GM21390 (cell line): Measurements from ENCODE around the gene UBR2.
"Not testable (repeated sequence)": the region's sequence is repeated elsewhere in the genome, so short reads cannot be mapped to it uniquely, and the experiment has no call there.

Experiments
- ATAC-seq: cut with Tn5 transposase; IDR thresholded peaks from one replicate; pipeline ENCODE4 v1.9.1; 2021; ENCODE audit not compliant: unreplicated experiment

Gene UBR2

DNA sequence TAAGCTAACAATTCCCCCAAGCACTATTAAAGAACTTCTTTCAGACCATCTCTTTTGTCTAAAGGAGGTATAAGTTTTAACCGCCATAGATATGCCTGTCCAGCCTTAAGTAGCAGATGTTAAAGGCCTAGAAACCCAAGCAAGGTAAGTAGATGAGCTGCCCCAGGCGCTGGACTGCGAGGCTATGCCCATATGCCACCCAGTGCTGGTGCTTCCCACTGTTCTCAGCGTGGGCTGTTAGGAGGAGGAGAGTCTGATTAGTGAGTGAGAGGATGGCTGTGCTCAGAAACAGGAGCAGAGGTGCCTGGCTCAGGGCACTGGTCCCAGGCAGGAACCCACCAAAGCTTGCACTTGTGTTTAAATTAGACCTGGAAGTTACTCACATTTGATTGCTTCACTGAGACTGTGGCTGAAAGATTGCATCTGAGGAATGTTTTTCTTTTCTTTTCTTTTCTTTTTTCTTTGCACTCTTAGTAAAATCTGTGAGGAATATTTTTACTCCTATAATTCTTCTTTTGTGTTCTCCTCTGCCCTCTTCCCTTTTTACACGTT lies 126.4 kb downstream of the UBR2 start:
- ATAC-seq, result no peak

DNA sequence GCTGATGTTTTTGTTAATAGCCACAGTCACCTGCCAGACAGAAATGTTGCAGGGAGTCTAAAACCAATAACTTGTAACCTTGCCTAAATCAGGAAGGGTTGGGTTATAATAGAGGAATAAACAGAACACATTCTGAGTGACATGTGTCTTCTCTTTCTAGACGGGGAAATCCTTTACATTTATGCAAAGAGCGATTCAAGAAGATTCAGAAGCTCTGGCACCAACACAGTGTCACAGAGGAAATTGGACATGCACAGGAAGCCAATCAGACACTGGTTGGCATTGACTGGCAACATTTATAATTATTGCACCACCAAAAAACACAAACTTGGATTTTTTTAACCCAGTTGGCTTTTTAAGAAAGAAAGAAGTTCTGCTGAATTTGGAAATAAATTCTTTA lies 127.0 kb downstream of the UBR2 start:
- ATAC-seq, result no peak

DNA sequence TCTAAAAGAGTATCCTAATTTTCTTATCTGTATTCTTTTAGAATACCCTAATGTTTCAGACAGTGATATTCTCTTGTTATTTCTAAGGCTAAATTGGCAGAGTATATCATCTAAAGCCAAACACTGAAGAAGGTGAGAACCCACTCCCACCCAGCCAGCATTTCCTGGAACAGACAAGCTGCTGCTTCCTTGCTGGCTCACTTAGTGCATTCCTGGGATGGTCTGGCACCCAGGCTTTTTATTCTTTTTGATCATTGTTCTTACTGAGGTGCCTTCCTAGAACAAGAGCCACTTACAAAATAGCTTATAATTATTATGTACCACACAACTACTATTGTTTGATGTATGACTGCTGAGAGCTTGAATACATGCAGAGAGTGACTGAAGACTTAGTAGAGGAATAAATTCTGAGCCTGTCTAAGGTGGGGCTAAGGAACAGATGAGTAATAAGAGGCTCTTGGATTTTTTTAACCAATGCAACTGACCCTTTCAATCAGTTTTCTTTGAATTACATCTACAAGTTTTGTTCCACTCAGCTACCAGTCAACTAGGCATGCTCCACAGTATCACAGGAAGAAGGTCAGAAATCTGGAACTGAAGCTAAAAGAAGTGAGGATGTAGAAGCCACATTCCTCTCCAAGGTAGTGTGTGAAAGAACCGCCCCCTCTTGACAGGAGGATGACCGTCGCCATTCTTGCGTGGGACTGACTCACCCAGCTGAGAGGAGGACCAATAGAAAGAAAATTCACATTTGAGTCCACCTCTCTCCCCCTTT lies 128.5 kb downstream of the UBR2 start:
- ATAC-seq, result no peak

DNA sequence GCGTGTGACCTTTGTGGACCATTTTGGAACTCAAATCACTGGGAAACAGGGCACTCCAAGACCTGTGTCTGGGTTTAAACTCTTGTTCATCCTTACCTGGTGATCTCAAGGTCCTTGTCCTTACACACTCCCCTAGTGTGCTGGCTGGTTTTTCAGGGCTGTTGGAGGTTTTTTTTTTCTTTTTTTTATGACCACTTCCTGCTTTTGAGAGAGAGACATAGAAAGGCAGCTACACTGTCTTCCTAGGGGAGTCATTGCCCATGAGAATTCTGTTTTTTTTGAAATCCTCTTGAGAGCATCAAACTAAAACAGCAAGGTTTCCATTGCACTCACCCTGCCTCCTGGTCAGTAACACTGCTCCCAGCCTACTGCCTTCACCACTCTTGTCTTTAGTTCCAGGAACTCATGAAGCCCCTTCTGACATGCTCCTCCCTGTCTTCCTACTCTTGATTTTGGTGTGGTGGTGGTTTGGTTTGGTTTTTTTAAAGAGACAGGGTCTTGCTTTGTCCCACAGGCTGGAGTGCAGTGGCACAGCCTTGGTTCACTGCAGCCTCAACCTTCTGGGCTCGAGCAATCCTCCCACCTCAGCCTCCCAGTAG lies 130.0 kb downstream of the UBR2 start:
- no peak for ATAC-seq

DNA sequence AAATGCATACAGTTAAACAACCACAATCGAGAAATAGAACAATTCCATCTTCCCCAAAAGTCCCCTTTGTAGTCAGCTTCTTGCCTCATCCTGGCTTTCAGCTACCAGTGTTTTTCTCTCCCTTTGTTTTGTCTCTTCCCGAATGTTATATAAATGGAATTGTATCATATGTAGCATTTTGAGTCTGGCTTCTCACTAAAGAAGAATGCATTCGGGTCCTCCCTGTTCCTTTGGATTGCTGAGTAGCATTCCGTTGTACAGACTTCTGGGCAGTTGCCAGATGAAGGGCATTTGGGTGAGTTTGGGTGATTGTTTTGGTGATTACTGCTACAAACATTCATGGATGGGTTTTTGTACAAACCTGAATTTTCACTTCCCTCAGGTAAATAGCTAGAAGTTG lies 130.8 kb downstream of the UBR2 start:
- no peak for ATAC-seq

DNA sequence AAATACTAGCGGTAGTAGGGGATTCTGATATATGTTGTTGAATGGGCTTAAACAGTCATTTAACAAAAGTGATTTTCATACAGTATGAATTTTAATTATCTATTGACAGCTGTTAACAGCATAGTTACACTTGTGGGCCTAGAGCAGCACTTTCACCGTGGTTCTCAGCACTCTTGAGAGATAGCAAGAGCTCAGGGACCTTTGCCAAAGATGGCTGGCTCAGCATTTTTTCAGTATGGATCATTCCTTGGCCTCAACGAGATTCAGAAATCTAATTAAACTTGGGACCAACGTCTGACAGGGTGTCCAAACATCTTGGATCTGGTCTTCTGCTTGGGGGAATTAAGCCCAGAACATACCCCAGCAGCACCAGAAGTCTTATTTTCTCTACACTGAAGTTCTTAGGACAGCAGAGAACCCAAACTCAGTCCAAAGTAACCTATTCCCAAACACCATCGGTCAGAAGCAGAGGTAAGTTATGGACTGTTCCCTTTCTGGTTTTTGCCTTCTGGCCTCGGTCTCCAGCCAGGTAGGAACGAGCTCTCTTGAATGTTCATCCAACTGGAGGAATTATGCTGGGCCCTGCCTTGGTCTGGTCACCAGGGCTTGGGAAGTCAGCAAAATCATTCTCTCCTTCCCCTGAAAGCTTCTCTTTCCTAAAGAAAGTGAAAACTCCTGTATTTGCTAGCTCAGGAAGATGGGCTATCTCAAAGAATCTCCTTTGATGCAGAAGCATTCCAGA lies 132.9 kb downstream of the UBR2 start:
- ATAC-seq, result no peak

DNA sequence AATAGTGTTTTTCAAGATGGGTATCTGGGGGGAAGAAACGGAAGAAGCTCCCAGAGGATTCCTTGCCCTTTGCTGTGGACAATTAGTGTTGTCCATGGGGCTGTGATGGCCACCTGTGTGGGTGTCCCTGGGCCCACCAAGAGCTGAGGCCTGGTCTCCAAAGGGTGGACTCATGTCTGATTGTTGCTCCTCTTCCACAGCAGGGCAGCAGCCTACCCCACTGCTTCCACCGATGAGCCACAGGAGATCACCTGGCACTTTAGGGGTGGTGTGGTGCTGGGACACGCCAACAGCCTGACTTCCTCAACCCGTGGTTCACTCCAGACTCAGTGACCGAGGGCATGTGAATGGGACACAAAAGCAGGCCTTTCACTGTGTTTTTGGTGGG lies 133.4 kb downstream of the UBR2 start:
- ATAC-seq, result no peak

DNA sequence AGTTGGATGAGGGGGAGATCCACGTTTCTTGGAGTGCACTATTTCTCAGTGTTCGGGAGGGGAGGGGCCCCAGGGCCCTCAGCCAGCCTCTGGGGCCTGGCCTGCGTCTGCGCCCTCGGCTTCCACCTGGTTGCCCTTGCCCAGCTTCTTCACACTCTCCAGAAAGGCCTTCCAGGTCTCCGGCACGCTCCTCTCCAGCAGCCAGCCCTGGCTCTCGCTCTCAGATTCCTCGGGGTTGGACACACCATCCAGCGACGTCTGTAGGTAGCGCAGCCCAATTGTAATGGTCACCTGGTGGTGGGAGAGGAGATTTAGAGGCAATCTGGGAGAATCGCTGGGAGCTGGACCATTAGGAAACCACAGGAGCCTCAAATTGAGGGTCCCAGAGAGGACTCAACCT lies 134.4 kb downstream of the UBR2 start:
- ATAC-seq, result no peak

DNA sequence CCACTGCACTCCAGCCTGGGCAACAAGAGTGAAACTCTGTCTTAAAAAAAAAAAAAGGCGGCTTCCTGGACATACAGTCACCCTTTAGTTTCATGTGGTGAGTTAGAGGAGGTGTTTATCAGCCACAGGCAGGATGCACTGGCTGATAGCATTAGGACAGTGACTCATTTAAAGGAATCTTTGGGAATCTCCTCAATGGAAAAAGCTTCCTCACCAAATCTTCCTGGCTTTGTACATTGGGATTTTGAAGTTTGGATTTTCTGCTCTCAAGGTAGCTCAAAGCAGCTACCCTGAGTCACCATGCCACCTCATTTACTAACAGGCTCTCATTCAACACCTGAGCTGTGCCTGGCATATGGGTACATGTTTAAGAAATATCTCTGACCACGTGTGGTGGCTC lies 138.4 kb downstream of the UBR2 start:
- ATAC-seq, result no peak

DNA sequence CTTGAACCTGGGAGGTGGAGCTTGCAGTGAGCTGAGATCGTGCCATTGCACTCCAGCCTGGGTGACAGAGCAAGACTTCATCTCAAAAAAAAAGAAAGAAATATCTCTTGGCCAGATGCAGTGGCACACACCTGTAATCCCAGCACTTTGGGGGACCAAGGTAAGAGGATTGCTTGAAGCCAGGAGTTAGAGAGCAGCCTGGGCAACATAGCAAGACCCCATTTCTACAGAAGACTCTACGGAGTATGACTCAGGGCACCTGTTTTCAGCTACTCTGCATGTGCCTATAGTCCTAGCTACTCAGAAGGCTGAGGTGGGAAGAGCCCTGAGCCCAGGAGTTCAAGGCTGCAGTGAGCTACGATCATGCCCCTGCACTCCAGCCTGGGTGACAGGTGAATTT lies 139.0 kb downstream of the UBR2 start:
- ATAC-seq, result not testable (repeated sequence)

DNA sequence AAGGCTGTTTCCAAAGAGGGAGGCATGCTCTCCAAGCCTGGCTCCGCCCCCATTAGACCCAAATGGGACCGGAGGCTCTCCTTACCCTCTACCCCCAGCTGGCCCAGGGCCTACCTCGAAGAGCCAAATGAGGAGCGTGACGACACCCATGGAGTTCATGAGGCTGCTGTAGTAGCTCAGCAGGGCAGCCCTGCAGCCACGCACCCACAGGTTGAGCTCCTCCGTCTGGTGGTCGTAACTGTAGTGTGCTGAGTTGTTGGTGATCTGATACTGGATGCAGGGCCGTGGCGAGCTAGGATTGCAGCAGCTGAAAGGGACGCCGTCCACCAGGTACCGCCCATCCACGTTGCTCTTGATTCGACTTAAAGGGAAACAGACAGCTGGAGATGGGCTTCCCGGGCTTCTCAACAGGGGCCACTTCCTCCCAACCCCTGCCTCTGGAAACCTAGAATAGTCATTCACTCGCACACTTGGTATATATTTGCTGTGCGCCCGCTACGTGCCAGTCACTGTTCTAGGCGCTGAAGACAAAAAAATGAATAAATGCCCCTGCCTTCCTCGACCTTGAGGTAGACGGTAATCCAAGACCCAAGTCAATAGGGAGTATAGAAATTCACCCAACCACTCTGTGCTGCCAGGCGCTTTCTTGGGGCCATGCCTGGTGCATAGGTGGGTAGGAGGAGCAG lies 140.6 kb downstream of the UBR2 start:
- ATAC-seq, result no peak

DNA sequence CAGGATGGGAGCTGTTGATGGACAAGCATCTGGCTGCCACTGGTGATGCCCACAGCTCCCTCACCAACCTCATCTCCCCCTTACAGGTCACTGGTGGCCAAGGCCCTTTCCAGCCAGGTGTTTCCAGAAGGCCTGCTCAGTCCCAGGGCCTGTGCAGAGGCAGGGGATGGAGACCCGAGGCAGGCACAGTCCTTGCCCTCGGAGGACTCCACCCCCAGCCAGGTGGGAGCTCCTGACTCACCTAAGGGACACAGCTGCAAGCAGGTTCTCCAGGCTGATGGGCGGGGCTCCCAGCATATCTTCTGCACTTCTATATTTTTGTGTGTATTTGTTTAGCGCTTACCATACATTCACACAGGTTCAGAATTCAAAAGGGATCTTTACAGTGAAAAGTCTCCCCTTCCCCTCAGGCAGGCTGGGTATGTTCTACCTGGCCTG lies 141.1 kb downstream of the UBR2 start:
- no peak for ATAC-seq

DNA sequence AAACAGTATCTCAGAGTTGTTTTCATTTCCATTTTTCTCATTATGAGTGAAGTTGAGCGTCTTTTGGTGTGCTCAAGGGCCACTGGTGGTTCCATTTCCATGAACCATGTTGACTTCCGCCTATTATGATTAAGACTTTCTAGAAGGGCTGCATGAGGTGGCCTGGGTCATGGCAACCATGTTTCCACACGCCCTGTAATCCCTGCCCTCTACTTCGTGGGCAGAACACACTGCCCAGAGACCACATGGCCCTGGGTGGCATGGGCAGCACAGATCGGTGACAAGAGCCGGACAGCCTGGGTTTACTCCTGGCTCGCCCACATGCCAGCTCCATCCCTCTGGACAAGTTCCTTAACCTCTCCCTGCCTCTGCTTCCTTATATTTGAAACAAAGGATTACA lies 143.8 kb downstream of the UBR2 start:
- no peak for ATAC-seq

DNA sequence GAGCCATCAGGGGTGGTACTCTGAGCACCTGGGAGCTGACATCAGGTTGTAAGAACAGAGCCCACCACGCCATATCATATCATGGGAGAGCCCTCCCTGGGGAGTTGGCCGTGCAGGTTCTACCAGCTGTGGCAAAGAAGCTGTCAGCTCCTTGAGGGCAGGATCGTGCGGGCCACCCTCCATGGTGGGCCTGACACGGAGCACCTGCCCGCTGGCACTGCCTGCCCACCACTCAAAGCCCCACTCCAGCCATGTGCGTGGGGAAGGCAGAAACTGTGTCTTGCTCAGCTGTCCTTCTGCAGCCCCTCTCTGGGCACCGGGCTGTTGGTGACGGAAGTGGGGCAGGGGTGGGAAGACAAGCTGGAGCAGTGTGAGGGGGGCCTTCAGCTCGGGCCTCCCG lies 144.3 kb downstream of the UBR2 start:
- no peak for ATAC-seq

DNA sequence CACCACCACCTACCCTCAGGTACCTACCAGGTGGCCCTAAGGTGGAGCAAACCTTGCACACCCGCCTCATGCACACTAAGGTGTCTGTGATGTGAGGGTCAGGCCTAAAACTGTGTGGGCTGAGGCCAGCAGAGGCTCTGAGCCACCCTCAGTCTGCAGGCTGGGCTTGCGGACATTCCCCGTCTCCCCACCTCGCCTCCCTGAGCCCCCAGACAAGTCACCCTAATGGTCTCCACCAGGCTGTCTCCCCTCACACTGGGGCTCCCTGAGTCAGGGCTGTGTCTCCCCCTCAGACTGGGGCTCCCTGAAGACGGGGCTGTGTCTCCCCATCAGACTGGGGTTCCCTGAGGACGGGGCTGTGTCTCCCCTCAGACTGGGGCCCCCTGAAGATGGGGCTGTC lies 146.0 kb downstream of the UBR2 start:
- ATAC-seq, result no peak

DNA sequence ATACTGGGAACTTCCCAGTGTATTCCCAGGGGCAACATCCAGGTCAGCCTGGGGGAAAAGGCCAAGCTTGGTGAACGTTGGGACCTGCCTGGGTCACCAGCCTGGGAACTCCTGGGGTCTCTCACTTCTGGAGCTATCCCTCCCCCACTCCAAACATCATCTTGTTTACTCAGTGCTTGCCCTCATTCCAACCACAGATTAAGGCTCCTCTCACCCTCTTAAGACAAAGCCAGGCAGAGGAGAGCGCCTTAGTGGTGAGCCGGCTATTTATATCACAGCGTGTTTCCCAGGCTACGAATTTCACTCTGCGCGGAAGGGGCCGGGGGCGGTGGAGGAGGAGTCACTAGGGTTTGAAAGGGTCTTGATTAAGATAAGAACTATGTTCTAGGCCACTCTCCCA lies 146.5 kb downstream of the UBR2 start:
- no peak for ATAC-seq

DNA sequence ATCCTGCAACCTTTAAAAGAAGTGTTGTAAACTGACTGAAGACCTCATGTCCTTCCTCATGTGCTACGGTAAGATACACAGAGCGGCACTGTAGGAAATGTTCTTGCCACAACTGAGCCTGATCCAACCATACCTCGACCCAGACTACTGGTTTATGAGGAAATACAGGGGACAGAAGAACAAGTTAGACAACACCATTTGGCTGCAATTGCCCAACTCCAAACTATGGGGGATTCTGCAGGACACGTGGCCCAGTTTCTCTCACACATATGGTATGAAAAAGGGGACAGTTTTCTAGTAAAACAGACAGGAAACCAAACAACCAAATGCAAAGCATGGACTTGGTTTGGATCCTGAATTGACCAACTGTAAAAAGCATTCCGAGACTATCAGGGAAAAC lies 148.1 kb downstream of the UBR2 start:
- no peak for ATAC-seq

DNA sequence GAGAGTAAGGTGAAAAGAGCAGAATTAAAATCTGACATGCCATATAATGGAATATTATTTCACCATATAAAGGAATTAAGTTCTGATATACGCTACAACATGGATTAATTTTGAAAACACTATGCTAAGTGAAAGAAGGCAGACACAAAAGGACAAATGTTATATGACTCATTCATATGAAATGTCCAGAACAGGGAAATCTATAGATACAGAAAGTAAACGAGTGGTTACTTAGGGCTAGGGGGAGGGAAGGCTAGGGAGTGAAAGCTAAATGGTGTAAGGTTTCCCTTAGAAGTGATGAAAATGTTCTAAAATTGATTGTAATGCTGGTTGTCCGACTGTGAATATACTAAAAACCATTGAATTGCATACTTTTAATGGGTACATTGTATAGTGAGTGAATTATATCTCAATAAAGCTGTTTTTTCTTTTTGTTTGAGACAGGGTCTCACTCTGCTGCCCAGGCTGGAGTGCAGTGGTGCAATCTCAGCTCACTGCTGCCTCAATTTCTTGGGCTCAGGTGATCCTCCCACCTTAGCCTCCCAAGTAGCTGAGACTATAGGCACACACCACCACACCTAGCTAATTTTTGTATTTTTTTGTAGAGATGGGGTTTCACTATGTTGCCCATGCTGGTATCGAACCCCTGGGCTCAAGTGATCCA lies 150.4 kb downstream of the UBR2 start:
- no peak for ATAC-seq

DNA sequence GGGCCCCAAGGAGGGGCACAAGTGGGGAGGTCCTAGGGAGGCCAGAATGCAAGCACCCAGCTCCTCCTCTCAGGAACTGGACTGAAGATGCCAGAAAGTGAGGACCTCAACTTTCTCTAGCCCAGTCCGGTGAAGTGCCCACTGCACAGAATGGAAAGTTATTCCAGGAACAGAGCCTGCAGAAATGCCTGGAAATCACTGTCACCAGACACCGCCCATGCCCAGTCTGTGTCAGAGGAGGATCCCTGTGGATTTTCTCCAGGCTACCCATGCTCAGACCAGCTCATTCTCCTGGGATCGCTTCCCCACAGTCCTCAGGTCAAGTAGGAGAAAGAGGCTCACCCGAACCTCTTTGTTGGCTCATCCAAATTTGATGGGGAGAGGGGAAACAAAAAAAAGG lies 152.0 kb downstream of the UBR2 start:
- no peak for ATAC-seq

DNA sequence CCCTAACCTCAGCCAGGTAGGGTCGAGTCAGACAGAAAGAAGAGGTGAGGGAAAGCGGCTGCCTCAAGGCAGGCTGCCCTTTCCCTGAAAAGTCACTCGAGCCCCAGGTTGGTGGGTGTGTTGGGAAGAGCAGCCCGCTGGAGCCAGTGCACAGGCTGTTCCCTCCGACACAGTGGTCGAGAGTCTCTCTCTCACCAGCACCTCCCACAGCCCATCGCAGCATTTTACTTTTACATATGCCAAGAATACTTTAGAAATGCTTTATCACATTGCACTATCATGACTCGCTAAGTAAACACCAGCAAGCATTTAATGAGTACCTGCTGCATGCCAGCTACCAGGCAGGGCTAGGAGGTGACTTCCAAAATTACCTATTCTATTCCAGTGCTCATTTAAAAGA lies 156.9 kb downstream of the UBR2 start:
- ATAC-seq, result no peak

DNA sequence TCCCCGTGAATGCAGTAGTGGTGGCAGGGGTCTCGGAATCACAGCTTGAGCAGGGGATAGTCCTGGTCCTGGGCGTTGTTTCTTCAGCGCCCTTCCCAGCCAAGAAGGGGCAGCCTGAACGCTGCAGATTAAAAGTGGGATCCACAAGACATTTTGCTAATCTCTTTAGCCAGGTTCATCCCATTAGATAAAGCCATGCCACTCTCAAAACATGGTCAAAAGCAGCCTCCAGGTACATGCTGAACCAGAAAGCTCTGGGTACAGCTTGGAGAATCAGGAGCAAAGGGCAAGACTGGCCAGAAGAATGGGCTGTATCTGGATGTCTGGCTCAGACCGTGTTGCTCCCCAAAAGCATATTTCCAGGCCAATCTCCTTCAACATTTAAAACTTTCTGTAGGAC lies 158.7 kb downstream of the UBR2 start, which contains the start of gene PRPH2:
Gene PRPH2, minus strand, starts transcription at position 101 of the 400 bp plus-strand sequence. CDS start 263 bp downstream, outside the sequence.
- no peak for ATAC-seq
